HG02571 (cell line): ENCODE measurements around the gene ST3GAL6.

Experiments
- ATAC-seq: cut with Tn5 transposase; IDR thresholded peaks from one replicate; pipeline ENCODE4 v1.9.1; 2021; ENCODE audit warnings: mild to moderate bottlenecking, moderate library complexity; ENCODE audit not compliant: unreplicated experiment

ST3GAL6 gene

GRCh38 chr3:98737301-98737700 is 25.8 kb upstream of the ST3GAL6 start:
- ATAC-seq, result no peak

- no peak for ATAC-seq
These were observed 23.9 kb upstream of the ST3GAL6 start for GRCh38 chr3:98739266-98739665.

GRCh38 chr3:98740324-98740723 is 22.8 kb upstream of the ST3GAL6 start:
- no peak for ATAC-seq

- ATAC-seq, result no peak
These were observed 21.9 kb upstream of the ST3GAL6 start for GRCh38 chr3:98741121-98741716.

GRCh38 chr3:98743071-98743470 is 20.1 kb upstream of the ST3GAL6 start:
- ATAC-seq, result no peak

GRCh38 chr3:98744283-98744682 is 18.9 kb upstream of the ST3GAL6 start:
- no peak for ATAC-seq

- no peak for ATAC-seq
These were observed 17.4 kb upstream of the ST3GAL6 start for GRCh38 chr3:98745718-98746117.

GRCh38 chr3:98746122-98746521 is 17.0 kb upstream of the ST3GAL6 start:
- ATAC-seq, result no peak

- ATAC-seq, result no peak
These were observed 16.3 kb upstream of the ST3GAL6 start for GRCh38 chr3:98746882-98747281.

- ATAC-seq, result no peak
These were observed 12.7 kb upstream of the ST3GAL6 start for GRCh38 chr3:98750276-98750919.

- ATAC-seq, result no peak
These were observed 8.7 kb upstream of the ST3GAL6 start for GRCh38 chr3:98754483-98754882.

- ATAC-seq, result no peak
These were observed 7.5 kb upstream of the ST3GAL6 start for GRCh38 chr3:98755601-98756000.

- no peak for ATAC-seq
These were observed 3.5 kb upstream of the ST3GAL6 start for GRCh38 chr3:98759629-98760028.

- ATAC-seq, result no peak
These were observed 1.4 kb upstream of the ST3GAL6 start for GRCh38 chr3:98761643-98762229.

- no peak for ATAC-seq
These were observed 779 bp downstream of the ST3GAL6 start for GRCh38 chr3:98763819-98764418.

GRCh38 chr3:98764472-98764884 is 1.3 kb downstream of the ST3GAL6 start:
- ATAC-seq, result no peak

GRCh38 chr3:98765721-98766120 is 2.6 kb downstream of the ST3GAL6 start:
- ATAC-seq, result no peak

- ATAC-seq, result no peak
These were observed 3.8 kb downstream of the ST3GAL6 start for GRCh38 chr3:98766924-98767323.

GRCh38 chr3:98768961-98769360 is 5.8 kb downstream of the ST3GAL6 start:
- no peak for ATAC-seq

- ATAC-seq, result no peak
These were observed 6.3 kb downstream of the ST3GAL6 start for GRCh38 chr3:98769448-98769847.

- ATAC-seq, result peak; percentile 72
These were observed 7.3 kb downstream of the ST3GAL6 start for GRCh38 chr3:98770261-98771039.
